Body of pancreas (tissue), 4 donors: ENCODE data around the gene INO80C. TPM values are rescaled to one million over a fixed set of nuclear protein-coding genes. Genes with fewer than 3 reads are reported as not detected.

Experiments used
- ATAC-seq: fragments of 150-250 bp; one replicate; pipeline ENCODE4 v1.9.1; 2016
- DNase-seq, 4 donors: peaks; one replicate each; pipeline ENCODE4 v3.0.0-alpha.2; 2019
- H3K27ac ChIP-seq, 4 donors: fragments of 200-600 bp; sonication (generic); 1 replicate in 3 of 4; 2 replicates in 1 of 4; pipeline versions ENCODE4 v1.5.1 to v1.6.1; 2016 to 2019; ENCODE audit warnings: mild to moderate bottlenecking in 1 of 4, mixed read lengths in 1 of 4, moderate library complexity in 1 of 4
- H3K27me3 ChIP-seq, 2 donors: fragments of 200-600 bp; sonication (generic); one replicate each; pipeline ENCODE4 v1.6.0; 2016; ENCODE audit warnings: mild to moderate bottlenecking in 1 of 2
- H3K36me3 ChIP-seq, 2 donors: fragments of 200-600 bp; sonication (generic); replicated peaks in 1 of 2; 2 replicates each; pipeline ENCODE4 v1.5.1; 2016; ENCODE audit warnings: low read depth in 2 of 2; ENCODE audit not compliant: insufficient read depth in 1 of 2
- H3K4me1 ChIP-seq: fragments of 200-600 bp; sonication (generic); one replicate; pipeline ENCODE4 v1.6.0; 2016
- H3K4me3 ChIP-seq, 2 donors: fragments of 200-600 bp; sonication (generic); 1 replicate in 1 of 2; 2 replicates in 1 of 2; pipeline ENCODE4 v1.5.1; 2016 to 2019
- H3K9me3 ChIP-seq, 3 donors: fragments of 200-600 bp; sonication (generic); 1 replicate in 2 of 3; 2 replicates in 1 of 3; pipeline ENCODE4 v1.5.1; 2016
- CTCF ChIP-seq, 7 experiments: fragments of 450-650 bp in 4 of 7; fragments of 200-600 bp in 3 of 7; sonication (generic) in 3 of 7; IDR thresholded peaks; one replicate each; pipeline ENCODE4 v1.5.1; 2016 to 2019; ENCODE audit warnings: antibody characterized with exemption in 7 of 7
- POLR2A ChIP-seq, 3 donors: fragments of 450-650 bp; IDR thresholded peaks; one replicate each; pipeline ENCODE4 v1.6.1; 2016; ENCODE audit warnings: antibody characterized with exemption in 3 of 3, mild to moderate bottlenecking in 2 of 3
- WGBS, 2 donors: methylation state at CpG; one replicate each; pipeline ENCODE4 v1.1.5; 2017; 5-methylcytosine and 5-hydroxymethylcytosine counted together
- intact Hi-C: fragments of 100-400 bp; cut with DNase I; formaldehyde crosslinking; loops from one replicate; pipeline ENCODE4 v1.15.1; 2023
- total RNA-seq, 2 donors: library from RNA; depleted of rRNA; stranded (reverse); fragments of >200 nt; gene quantifications; one replicate each; pipeline ENCODE4 v1.1.0, GENCODE V29; 2016

The INO80C gene
- total RNA-seq, 2 donors from 2014 or later: 1.6 to 10.4 TPM

GRCh38 chr18:35460736-35461161, 37.0 kb downstream of the INO80C start:
- WGBS, 2 donors: 71 to 95% methylated on average over 1 of the region's 1 CpG
- H3K4me3 ChIP-seq: no peak overlapping the region
- no peak for TF ChIP-seq POLR2A (IDR thresholded peaks at IDR 0.05)
- no peak for ATAC-seq
- intact Hi-C loops: no loop called here
- H3K27ac ChIP-seq: no peak overlapping the region
- no peak for DNase-seq
- H3K4me1 ChIP-seq: no peaks in the 10 kb centered on the region
- no peaks in the 10 kb centered on the region for H3K27me3 ChIP-seq
- H3K36me3 ChIP-seq: no peaks in the 10 kb centered on the region
- no peaks in the 10 kb centered on the region for H3K9me3 ChIP-seq

GRCh38 chr18:35459997-35460396, 37.8 kb downstream of the INO80C start:
- Histone ChIP-seq H3K4me1 (no peaks in the 10 kb centered on the region), H3K9me3 (no peaks in the 10 kb centered on the region), H3K27ac (no peak overlapping the region), H3K27me3 (no peaks in the 10 kb centered on the region), H3K36me3 (no peaks in the 10 kb centered on the region), H3K4me3 (no peak overlapping the region)
- intact Hi-C loops: no loop called here
- no peak for TF ChIP-seq CTCF (IDR thresholded peaks at IDR 0.05)
- TF ChIP-seq POLR2A (IDR thresholded peaks at IDR 0.05): no peak
- DNase-seq: no peak
- 89 to 100% methylated on average over 1 to 2 of the region's 2 CpGs for WGBS, 2 donors
- ATAC-seq: no peak

- Histone ChIP-seq H3K36me3 (no peaks in the 10 kb centered on the region), H3K9me3 (no peaks in the 10 kb centered on the region), H3K27ac (peak overlapping the region in 2 of 4 donors; percentile 12 to 22), H3K4me3 (no peak overlapping the region), H3K27me3 (no peaks in the 10 kb centered on the region), H3K4me1 (no peaks in the 10 kb centered on the region)
- WGBS, 2 donors: 65 to 70% methylated on average over 4 of the region's 4 CpGs
- intact Hi-C loops: no loop called here
- ATAC-seq (peak; percentile 87), DNase-seq (peak; percentile 25 to 53 (median 40))
- no peak for TF ChIP-seq CTCF (IDR thresholded peaks at IDR 0.05)
- TF ChIP-seq POLR2A (IDR thresholded peaks at IDR 0.05): no peak
These were observed 38.9 kb downstream of the INO80C start for GRCh38 chr18:35458677-35459441.

- no peak for ATAC-seq
- 56 to 67% methylated on average over 1 of the region's 1 CpG for WGBS, 2 donors
- peak overlapping the region in 2 of 4 donors; percentile 12 to 22 for H3K27ac ChIP-seq
- no peaks in the 10 kb centered on the region for H3K4me1 ChIP-seq
- no peaks in the 10 kb centered on the region for H3K27me3 ChIP-seq
- TF ChIP-seq CTCF (IDR thresholded peaks at IDR 0.05) (no peak), POLR2A (IDR thresholded peaks at IDR 0.05) (no peak)
- no peak for DNase-seq
- intact Hi-C loops: no loop called here
- no peak overlapping the region for H3K4me3 ChIP-seq
- no peaks in the 10 kb centered on the region for H3K9me3 ChIP-seq
- no peaks in the 10 kb centered on the region for H3K36me3 ChIP-seq
These were observed 39.5 kb downstream of the INO80C start for GRCh38 chr18:35458271-35458670.

GRCh38 chr18:35457140-35457704, 40.5 kb downstream of the INO80C start:
- no peak for DNase-seq
- no peaks in the 10 kb centered on the region for H3K4me1 ChIP-seq
- ATAC-seq: no peak
- no peak for TF ChIP-seq CTCF (IDR thresholded peaks at IDR 0.05)
- TF ChIP-seq POLR2A (IDR thresholded peaks at IDR 0.05): no peak
- H3K9me3 ChIP-seq: no peaks in the 10 kb centered on the region
- no peak overlapping the region for H3K27ac ChIP-seq
- no peaks in the 10 kb centered on the region for H3K36me3 ChIP-seq
- intact Hi-C loops: no loop called here
- H3K27me3 ChIP-seq: no peaks in the 10 kb centered on the region
- no peak overlapping the region for H3K4me3 ChIP-seq
- WGBS, 2 donors: 84 to 89% methylated on average over 3 of the region's 3 CpGs
